ENCODE measurements around the gene EFNA2. TPM values are rescaled to one million over a fixed set of nuclear protein-coding genes. Genes with fewer than 3 reads are reported as not detected.

Gene EFNA2
- total RNA-seq, 2 donors from 2014 or later = not detected

DNA sequence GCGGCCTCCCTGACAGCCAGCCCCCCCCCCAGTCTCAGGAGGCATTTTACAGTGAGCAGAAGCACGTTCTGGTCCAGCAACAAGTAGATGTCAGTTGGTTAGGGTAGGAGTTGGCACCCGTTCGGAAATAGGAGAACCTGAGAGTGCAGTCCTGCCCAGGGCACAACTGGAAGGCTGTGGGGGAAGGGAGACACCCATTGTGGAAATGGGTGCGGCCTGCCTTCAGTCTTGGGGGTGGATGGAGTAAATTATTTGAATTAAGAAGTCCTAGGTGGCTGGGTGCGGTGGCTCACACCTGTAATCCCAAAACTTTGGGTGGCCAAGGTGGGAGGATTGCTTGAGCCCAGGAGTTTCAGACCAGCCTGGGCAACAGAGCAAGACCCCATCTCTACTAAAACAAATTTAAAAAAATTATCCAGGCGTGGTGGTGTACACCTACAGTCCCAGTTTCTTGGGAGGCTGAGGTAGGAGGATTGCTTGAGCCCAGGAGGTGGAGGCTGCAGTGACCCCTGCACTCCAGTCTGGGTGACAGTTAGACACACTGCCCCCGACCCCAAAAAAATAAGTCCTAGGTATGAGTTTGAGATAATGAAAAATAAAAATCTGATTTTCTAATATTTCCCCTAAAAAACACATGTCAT lies 15.3 kb upstream of the EFNA2 start:
- Mint-ChIP-seq H3K9me3 (no peaks in the 10 kb centered on the region), H3K36me3 (ENCODE audit: low read depth) (peaks cover 67% of the 10 kb centered on the region), H3K4me3 (peak overlapping the region; percentile 87), H3K27me3 (no peaks in the 10 kb centered on the region), H3K4me1 (peaks cover 37% of the 10 kb centered on the region), H3K27ac (peak overlapping the region; percentile 91)
- no peak for ATAC-seq (replicated peaks)

DNA sequence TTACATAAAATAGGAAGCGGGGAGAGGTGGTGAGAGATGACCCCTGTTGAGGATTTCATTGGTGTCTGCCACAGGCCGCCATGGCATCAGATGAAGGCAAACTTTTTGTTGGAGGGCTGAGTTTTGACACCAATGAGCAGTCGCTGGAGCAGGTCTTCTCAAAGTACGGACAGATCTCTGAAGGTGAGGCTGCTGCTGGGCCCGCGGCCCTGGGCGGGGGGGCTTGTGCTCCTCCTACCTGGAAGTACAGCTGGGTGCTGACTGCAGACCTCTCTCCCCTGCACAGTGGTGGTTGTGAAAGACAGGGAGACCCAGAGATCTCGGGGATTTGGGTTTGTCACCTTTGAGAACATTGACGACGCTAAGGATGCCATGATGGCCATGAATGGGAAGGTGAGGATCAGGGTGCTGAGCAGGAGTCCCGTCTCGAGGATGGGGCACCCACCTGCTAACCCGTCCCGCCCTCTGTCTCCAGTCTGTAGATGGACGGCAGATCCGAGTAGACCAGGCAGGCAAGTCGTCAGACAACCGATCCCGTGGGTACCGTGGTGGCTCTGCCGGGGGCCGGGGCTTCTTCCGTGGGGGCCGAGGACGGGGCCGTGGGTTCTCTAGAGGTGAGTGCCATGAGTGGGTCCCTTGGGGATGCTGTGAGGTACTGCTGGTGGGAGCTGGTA lies 14.7 kb upstream of the EFNA2 start:
- H3K4me1 Mint-ChIP-seq = peaks cover 37% of the 10 kb centered on the region
- H3K36me3 Mint-ChIP-seq (ENCODE audit: low read depth) = peaks cover 73% of the 10 kb centered on the region
- H3K4me3 Mint-ChIP-seq = peak overlapping the region; percentile 87
- H3K27me3 Mint-ChIP-seq = no peaks in the 10 kb centered on the region
- ATAC-seq (replicated peaks) = no peak
- no peaks in the 10 kb centered on the region for H3K9me3 Mint-ChIP-seq
- H3K27ac Mint-ChIP-seq = peak overlapping the region; percentile 91

DNA sequence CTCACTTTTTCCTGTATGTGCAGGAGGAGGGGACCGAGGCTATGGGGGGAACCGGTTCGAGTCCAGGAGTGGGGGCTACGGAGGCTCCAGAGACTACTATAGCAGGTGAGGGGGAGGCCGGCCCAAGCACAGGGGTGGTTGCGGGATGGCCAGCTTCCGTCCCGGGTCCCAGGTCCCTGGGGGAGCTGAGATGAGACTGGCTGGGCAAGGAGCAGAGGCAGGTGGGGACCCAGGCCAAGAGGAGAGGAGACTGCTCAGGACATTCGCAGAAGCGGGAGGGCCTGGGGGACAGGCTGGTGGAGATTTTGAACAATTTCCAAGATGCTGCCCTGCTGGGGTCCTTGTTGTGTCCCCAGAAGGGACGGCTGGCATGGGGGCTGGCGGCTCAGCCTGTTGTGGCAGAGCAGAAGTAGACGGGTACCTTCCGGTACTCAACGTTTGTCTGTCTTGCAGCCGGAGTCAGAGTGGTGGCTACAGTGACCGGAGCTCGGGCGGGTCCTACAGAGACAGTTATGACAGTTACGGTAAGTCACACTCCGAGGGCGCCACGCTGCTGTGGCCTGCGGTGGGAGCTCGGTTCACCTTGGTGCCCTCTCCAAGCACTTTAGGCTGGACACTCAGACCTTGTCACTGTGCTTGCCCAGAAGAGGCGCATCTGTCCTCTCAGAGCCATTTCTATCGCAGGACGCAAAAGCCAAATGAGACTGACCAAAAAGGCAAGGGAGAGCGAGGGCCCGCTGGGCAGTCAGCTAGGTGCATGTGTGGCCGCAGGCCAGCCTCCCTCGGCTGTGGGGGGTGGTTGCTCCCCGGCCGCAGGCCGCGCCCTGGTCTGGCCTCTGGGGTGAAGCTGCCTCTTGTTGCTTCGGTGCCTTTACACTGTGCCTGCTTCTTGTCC lies 13.9 kb upstream of the EFNA2 start:
- H3K9me3 Mint-ChIP-seq = no peaks in the 10 kb centered on the region
- H3K27me3 Mint-ChIP-seq = no peaks in the 10 kb centered on the region
- ATAC-seq (replicated peaks) = no peak
- H3K27ac Mint-ChIP-seq = peak overlapping the region; percentile 91
- peaks cover 37% of the 10 kb centered on the region for H3K4me1 Mint-ChIP-seq
- peak overlapping the region; percentile 87 for H3K4me3 Mint-ChIP-seq
- H3K36me3 Mint-ChIP-seq (ENCODE audit: low read depth) = peaks cover 81% of the 10 kb centered on the region

DNA sequence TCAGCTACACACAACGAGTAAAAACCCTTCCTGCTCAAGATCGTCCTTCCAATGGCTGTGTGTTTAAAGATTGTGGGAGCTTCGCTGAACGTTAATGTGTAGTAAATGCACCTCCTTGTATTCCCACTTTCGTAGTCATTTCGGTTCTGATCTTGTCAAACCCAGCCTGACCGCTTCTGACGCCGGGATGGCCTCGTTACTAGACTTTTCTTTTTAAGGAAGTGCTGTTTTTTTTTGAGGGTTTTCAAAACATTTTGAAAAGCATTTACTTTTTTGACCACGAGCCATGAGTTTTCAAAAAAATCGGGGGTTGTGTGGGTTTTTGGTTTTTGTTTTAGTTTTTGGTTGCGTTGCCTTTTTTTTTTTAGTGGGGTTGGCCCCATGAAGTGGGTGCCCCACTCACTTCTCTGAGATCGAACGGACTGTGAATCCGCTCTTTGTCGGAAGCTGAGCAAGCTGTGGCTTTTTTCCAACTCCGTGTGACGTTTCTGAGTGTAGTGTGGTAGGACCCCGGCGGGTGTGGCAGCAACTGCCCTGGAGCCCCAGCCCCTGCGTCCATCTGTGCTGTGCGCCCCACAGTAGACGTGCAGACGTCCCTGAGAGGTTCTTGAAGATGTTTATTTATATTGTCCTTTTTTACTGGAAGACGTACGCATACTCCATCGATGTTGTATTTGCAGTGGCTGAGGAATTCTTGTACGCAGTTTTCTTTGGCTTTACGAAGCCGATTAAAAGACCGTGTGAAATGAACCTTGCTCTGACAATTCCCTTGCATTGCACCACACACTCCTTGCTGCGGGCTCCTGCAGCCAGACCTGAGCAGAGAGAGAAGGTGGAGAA lies 13.0 kb upstream of the EFNA2 start:
- Mint-ChIP-seq H3K27me3 (no peaks in the 10 kb centered on the region), H3K27ac (peak overlapping the region; percentile 57), H3K4me1 (peaks cover 33% of the 10 kb centered on the region), H3K4me3 (peak overlapping the region; percentile 87), H3K9me3 (no peaks in the 10 kb centered on the region), H3K36me3 (ENCODE audit: low read depth) (peaks cover 89% of the 10 kb centered on the region)
- ATAC-seq (replicated peaks) = no peak

DNA sequence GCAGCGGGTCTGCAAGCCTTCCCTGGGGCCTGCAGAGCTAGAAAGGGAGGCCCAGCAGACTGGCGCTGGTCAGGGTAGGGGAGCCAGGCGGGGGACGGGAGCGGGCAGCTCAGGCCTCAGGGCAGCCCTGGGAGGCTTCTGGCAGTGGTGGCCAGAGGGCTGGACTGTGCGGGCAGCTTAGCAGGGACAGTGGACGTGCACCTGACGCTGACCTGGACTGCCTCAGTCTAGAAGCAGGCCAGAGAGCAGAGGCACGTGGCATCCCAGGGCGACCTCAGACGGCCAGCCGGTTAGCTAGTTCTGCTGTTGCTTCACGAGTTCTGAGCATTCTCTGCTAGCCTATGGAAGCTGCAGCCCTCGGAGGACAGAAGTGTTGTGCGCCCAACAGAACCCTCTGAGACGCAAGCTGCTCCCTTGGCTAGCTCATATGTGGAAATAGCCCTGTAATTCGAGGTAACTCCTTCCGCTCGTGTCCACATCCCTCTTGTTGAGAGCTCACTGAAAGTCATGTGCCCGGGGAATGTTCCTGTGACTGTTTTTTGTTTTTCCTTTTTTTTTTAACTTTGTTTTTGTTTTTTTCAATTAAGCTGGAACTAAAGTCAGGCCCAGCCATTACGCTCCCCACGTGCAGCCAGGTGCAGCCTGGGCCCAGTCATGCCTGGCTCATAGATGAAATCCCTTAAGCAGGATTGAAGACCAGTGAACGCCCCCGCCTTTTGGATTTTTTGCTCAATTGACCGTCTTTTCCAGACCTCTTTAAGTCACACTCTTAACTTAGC lies 12.2 kb upstream of the EFNA2 start:
- H3K27ac Mint-ChIP-seq = peak overlapping the region; percentile 57
- peak overlapping the region; percentile 87 for H3K4me3 Mint-ChIP-seq
- ATAC-seq (replicated peaks) = no peak
- no peaks in the 10 kb centered on the region for H3K9me3 Mint-ChIP-seq
- peaks cover 30% of the 10 kb centered on the region for H3K4me1 Mint-ChIP-seq
- no peaks in the 10 kb centered on the region for H3K27me3 Mint-ChIP-seq
- peaks cover 95% of the 10 kb centered on the region for H3K36me3 Mint-ChIP-seq (ENCODE audit: low read depth)

DNA sequence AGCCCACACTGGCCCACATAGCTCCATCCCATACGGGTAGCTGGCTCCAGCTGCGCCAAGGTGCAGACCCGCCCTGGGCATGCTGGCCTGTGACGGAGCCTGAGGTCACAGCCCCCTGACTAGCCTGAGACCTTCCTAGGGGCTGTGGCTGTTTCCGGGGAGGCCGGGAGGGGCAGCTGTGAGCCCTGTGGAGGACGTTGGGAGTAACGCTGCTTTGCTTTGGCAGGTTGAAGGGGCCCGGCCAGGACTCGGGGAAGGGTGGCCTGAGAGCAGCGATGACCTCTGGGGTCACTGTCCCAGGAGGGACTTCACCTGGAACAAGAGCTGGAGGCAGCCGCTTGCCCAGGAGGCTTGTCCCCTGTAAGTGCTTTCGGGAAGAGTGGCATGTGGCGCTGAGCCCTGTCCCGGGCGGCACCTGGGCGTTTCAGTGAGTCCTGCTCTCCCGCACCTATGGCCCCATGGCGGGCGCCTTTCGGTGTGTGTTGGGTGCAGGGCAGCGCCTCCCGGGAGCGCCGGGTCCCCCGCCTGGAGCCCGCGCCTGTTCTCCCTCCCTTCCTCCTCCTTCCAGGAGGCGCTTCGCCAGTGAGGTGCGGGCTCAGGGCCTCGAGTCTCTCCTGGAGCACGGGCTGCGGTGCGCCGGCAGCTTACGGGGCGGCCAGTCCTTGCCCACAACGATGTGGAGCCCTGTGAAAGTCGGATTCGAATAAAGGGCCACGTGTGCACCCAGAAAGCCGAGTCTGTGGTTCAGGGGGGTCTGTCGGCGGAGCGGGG lies 11.4 kb upstream of the EFNA2 start:
- Mint-ChIP-seq H3K4me1 (peaks cover 26% of the 10 kb centered on the region), H3K4me3 (peak overlapping the region; percentile 87), H3K36me3 (ENCODE audit: low read depth) (peaks cover 93% of the 10 kb centered on the region), H3K27ac (peak overlapping the region; percentile 48), H3K27me3 (no peaks in the 10 kb centered on the region), H3K9me3 (no peaks in the 10 kb centered on the region)
- ATAC-seq (replicated peaks) = no peak

DNA sequence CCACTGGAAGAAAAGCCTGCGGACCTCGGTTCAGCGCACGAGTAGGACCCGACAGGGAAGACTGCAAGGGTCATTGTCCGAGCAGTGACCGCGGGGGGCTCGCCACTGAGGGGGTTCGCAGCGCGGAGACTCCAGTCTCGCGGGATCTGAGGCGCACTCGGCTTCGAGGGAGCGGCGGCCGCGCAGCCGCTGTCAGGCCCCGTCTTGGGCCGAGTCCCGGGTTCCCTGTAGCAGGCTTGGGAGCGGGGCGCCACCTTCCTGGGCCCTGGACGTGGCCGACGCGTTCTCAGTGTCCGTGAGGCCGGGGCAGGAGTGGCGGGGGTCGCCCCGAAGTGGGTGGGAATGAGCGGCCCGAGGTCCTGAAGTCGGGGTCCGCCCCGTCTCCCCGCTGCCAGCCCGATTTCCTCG lies 10.8 kb upstream of the EFNA2 start:
- H3K36me3 Mint-ChIP-seq (ENCODE audit: low read depth) = peaks cover 96% of the 10 kb centered on the region
- H3K4me3 Mint-ChIP-seq = peak overlapping the region; percentile 87
- H3K9me3 Mint-ChIP-seq = no peaks in the 10 kb centered on the region
- peak overlapping the region; percentile 48 for H3K27ac Mint-ChIP-seq
- H3K4me1 Mint-ChIP-seq = peaks cover 26% of the 10 kb centered on the region
- ATAC-seq (replicated peaks) = no peak
- no peaks in the 10 kb centered on the region for H3K27me3 Mint-ChIP-seq

DNA sequence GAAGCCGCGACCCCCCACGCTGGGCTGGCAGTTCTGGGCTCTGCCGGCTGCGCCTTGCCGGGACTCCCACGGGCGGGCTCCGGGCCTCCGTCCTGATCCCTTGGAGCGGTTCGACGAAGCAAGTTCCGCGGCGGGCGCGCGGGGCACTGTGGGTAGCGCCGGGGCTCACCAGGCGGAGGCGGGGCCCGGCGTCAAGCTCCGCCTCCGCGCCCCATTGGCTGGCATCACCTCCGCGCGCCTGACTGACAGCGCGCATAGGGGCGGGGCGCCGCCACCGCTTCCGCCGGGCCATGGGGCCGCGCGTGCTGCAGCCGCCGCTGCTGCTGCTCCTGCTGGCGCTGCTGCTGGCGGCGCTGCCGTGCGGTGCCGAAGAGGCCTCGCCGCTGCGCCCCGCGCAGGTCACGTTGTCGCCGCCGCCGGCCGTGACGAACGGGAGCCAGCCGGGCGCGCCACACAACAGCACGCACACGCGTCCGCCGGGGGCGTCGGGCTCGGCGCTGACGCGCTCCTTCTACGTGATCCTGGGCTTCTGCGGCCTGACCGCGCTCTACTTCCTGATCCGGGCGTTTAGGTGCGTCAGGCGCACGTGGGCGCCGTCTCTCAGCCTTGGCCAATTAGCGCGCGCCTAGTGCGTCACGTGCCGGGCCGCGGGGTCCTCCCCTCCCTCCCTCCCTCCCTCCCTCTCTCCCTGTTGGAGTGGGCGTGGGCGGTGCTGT lies 10.3 kb upstream of the EFNA2 start, which contains the start of gene FAM174C:
FAM174C (plus strand) TSS at position 271 of the 716 bp plus-strand sequence; CDS start at position 291, 20 bp downstream.
- peak; percentile 89 for ATAC-seq (replicated peaks)
- peak within 1 kb of the TSS; percentile 95 for H3K27ac Mint-ChIP-seq
- peak within 1 kb of the TSS; percentile 87 for H3K4me3 Mint-ChIP-seq
- no peaks in the 10 kb centered on the region for H3K9me3 Mint-ChIP-seq
- peaks cover 21% of the 10 kb centered on the region for H3K4me1 Mint-ChIP-seq
- no peaks in the 10 kb centered on the region for H3K27me3 Mint-ChIP-seq
- H3K36me3 Mint-ChIP-seq (ENCODE audit: low read depth) = peaks cover 96% of the 10 kb centered on the region

DNA sequence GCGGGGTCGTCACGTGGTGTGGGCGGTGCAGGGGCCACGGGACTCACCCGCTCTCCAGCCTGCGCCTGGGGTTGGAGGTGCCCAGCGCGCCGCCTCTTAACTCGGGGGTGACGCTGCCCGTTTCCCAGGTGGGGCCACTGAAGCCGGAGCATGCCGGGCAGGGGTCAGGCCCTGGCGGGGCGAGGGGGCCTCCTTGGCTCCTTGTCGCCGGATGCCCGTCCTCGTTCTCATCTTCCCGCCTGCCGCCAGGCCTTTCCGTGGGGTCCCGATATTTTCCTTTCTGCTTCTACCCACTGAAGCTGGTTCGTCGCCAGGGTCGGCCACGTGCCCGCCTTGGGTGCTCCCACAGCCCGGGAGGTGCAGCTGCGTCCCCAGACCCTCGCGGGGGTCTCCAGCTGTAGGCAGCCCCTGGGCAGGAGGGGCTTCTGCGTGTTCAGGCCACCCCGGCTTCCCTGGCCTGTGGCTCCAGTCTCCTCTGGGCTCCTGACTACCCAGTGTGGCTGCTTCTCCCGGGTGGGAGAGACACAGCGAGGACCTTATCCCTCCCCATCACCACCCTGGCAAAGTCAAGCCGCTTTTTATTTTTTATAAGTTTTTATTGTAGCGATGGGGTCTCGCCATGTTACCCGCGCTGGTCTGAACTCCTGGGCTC lies 9.6 kb upstream of the EFNA2 start:
- no peak for ATAC-seq (replicated peaks)
- Mint-ChIP-seq H3K4me3 (peak overlapping the region; percentile 87), H3K36me3 (ENCODE audit: low read depth) (peaks cover 92% of the 10 kb centered on the region)

DNA sequence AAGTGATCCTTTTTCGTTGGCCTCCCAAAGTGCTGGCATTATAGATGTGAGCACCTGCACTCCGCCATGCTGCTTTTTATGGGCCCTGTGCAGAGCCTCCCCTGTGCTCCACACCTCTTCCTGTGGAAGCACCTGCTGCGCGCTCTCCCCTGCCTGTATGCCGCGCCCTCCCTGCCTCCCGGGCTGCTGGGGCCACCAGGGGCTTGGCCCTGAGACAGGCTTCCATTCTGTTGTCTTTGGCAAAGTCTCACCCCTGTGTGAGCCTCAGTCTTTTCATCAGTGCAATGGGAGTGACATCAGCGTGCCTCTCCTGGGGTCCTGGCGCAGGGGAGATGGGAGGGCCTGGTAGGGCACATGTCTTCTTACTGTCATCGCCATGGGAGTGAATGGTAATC lies 9.0 kb upstream of the EFNA2 start:
- no peak for ATAC-seq (replicated peaks)
- Mint-ChIP-seq H3K4me3 (peak overlapping the region; percentile 87), H3K27me3 (no peaks in the 10 kb centered on the region), H3K27ac (peak overlapping the region; percentile 95), H3K4me1 (peaks cover 14% of the 10 kb centered on the region), H3K9me3 (no peaks in the 10 kb centered on the region), H3K36me3 (ENCODE audit: low read depth) (peaks cover 86% of the 10 kb centered on the region)

More for the DNA sequence above, 9.6 kb upstream of the EFNA2 start:
- H3K4me1 Mint-ChIP-seq = peaks cover 19% of the 10 kb centered on the region
- H3K27me3 Mint-ChIP-seq = no peaks in the 10 kb centered on the region
- H3K9me3 Mint-ChIP-seq = no peaks in the 10 kb centered on the region
- peak overlapping the region; percentile 95 for H3K27ac Mint-ChIP-seq

DNA sequence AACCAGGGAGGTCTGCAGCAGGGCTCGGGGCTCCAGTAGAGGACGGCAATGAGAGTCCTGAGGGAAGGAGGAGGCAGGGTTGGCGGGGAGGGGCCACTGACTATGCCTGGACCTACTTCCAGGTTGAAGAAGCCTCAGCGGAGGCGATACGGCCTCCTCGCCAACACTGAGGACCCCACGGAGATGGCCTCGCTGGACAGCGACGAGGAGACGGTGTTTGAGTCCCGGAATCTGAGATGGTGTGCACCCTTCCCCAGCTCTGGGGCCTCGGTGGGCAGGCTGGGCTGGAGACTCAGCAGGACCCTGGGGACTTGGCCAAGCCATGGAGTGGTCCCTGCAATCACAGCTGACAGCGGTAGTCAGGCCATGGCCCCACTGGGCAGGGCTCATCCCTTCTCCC lies 8.6 kb upstream of the EFNA2 start:
- peak overlapping the region; percentile 95 for H3K27ac Mint-ChIP-seq
- ATAC-seq (replicated peaks) = no peak
- H3K4me3 Mint-ChIP-seq = peak overlapping the region; percentile 87
- peaks cover 14% of the 10 kb centered on the region for H3K4me1 Mint-ChIP-seq
- H3K36me3 Mint-ChIP-seq (ENCODE audit: low read depth) = peaks cover 82% of the 10 kb centered on the region
- no peaks in the 10 kb centered on the region for H3K9me3 Mint-ChIP-seq
- H3K27me3 Mint-ChIP-seq = no peaks in the 10 kb centered on the region

DNA sequence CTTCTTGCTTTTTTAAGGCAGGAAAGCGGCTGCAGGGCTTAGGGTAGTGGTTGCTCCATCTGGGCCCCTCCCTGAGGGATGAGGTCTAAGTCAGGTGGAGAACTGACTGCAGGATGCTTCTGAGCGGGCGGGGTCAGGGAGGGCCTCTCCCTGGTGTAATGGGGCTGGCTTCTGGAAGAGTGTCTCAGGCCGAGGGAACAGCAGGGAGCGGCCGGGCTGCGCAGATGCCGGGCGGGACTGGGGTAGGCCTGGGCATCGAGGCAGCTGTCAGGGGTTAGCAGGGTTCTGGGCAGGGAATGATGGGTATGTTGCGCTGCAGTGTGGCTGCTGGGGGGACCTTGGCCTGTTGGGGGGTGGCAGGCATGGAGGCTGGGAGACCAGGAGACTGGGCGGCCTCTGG lies 7.6 kb upstream of the EFNA2 start:
- H3K4me3 Mint-ChIP-seq = peak overlapping the region; percentile 25

More for the DNA sequence above, 7.6 kb upstream of the EFNA2 start:
- Mint-ChIP-seq H3K27me3 (no peaks in the 10 kb centered on the region), H3K9me3 (no peaks in the 10 kb centered on the region), H3K36me3 (ENCODE audit: low read depth) (peaks cover 72% of the 10 kb centered on the region), H3K27ac (no peak overlapping the region), H3K4me1 (peaks cover 5% of the 10 kb centered on the region)
- no peak for ATAC-seq (replicated peaks)
